GM19455 (cell line): ENCODE data around the gene LALBA.
"Not testable (repeated sequence)": the region's sequence is repeated elsewhere in the genome, so short reads cannot be mapped to it uniquely, and the experiment has no call there.

Source experiments
- ATAC-seq: cut with Tn5 transposase; IDR thresholded peaks from one replicate; pipeline ENCODE4 v1.9.1; 2021; ENCODE audit not compliant: unreplicated experiment

Gene LALBA

DNA sequence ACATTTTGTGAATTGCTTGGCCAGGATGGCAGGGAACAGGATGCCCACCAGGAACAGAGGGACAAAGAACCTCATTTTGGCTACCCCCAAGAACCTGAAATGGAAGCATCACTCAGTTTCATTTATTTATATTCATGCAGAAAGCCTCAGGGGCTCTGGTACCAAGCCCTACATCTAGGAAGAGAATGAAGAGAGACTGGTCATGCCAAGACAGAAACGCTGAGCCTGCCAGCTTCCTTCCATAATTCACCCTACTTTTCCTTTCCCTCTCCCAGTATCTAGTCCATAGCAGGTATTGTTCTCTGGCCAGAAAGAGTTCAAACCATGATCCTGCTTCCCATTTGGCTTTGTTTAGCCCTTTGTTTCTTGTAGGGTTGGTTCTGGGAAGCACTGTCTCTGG, at the start of gene LALBA:
LALBA (minus strand) TSS at position 101 of the 400 bp plus-strand sequence; CDS start at position 75, 26 bp downstream.
- no peak for ATAC-seq

DNA sequence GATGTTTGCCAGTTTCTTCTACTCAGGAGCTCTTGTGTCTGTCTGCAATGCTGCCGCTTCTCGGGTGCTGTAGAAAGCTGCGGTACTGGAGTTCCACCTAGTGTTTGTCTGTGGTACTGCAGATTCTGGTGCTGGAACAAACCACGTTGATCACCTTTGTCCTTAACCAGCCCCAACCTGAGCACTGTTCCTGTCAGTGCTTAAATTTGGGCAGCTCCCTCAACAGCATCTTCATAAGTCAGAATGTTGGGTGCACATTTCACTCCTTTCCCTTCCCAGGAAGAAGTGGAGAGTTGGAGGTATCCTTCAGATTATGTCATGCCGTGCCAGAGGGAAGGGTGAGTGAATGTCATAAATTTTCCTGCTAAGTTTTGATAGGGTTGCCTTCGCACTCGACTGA, 48.7 kb upstream of the LALBA start:
- ATAC-seq = peak; percentile 55

DNA sequence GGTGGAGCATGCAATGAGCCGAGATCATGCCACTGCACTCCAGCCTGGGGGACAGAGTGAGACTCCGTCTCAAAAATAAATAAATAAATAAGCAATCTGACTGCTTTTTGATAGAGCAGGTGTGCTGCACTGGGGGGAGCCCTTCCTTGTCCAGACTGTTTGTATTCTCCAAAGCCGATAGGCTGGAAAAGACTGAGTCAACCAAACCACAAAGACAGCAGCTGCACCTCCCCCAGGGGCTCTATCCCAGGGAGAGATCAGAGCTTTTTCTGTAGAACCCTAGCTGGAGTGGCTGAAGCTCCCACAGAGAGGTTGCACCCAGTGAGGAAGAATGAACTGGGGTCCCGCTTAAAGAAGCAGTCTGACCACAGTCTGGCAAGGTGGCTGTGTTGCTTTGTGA, 45.8 kb upstream of the LALBA start:
- ATAC-seq = no peak

DNA sequence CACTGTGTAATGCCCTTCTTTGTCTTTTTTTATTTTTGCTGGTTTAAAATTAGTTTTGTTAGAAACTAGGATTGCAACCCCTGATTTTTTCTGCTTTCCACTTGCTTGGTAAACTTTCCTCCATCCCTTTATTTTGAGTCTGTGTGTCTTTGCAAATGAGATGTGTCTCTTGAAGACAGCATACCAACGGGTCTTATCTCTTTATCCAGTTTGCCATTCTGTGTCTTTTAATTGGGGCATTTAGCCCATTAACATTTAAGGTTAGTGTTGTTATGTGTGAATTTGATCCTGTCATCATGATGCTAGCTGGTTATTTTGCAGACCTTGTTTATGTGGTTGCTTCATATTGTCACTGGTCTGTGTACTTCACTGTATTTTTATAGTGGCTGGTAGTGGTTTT, 43.5 kb upstream of the LALBA start:
- ATAC-seq = no peak

DNA sequence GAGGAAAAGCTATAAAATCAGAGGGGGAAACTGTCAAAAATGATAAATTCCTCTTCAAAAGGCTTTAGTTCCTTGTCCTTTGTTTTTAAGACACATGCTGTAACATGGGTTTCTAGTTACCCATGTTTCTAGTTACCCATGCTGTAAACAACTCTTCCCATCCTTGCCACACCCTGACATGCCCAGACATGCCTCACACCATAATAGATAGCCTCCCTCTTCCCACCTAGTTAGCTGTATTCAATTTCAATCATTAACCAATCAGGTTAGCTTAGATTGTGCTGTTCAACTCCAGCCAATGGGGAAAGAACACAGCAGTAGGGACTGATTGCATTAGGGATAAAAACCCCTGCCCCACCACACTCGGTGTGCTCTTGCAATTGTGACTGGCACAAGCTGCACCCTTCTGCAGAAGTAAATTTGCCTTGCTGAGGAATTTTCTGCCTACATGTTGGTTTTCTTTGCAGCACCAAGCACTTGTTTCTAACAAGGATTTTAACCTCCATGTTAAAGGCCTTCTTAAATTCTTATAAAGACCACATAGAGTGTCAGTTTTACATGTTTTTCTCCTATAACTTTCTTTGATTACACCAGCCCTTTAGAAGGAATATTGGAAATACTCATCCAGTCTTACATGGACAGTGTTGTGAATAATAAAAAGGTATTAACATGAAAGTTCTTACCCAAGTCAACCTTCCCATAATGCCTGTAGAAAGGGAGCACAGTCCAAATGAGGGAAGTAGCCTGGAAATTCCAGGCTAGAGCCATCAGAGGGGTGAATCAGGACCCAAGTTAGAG, 32.5 kb upstream of the LALBA start:
- no peak for ATAC-seq

DNA sequence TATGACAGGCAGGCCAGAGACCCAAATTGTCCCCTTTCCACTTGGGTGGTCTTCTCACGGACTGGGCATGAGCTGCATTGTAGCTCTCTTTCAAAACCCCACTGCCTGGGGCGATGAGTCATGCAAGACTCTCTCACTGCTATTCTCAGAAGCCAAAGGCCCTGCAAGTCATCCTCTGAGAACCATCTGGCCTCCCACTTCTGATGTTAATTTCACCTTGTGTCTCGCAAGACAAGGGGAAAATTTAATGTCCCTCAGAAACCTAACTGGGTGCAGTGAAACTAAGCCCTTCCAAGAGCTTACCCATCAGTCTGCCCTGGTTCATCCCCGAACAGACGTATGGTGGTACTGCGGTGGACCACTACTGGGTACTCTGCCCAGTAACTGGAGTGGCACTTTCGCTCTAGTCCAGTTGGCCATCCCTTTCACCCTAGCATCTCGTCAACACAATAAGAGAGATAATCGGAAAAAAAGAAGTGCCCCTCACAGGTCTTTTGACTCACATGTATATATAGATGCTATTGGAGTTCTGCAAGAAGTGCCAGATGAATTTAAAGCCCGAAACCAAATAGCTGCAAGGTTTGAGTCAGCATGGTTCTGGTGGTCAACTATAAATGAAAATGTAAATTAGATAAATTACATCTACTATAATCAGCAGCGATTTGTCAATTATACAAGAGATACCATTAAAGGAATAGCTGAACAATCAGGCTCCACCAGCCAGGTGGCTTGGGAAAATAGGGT, 31.3 kb upstream of the LALBA start:
- ATAC-seq = peak; percentile 82

DNA sequence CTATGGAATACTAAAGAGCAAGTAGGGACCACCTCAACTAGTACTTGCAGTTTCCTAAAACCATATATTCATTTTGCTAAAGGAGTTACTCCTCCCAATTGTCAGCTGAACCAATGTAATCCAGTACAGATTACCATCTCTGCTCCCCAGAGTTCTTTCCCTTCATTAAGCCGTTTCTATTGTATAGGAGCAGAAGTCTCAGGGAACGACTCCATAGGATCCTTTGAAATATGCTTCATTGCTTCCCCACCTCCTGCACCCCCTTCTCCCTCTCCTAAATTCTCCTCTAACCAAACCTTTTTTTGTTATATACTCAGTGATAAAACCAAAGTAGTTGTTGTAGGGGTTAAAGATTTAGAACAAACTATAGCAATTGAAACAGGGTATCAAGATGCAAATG, 30.7 kb upstream of the LALBA start:
- ATAC-seq = no peak

DNA sequence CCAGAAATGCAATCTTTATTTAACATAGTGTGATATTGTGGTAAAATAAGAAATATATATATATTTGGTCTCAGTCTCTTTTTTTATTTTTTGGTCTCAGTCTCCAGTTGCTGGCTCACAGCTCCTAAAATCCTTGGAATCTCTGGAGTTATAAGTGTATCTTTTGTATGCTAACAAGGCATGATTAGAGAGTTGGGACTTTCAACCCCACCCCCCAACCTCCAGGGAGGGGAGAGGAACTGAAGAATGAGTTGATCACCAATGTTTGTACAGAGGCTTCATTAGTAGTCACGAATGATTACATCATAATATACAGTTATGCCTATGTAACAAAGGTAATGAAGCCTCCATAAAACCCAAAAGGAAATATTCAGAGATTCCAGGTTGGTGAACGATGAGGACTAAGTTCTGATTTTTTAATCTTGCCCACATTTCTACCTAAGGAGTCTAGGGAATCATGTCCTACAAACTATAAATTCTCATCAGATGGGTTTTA, 22.8 kb upstream of the LALBA start:
- no peak for ATAC-seq

DNA sequence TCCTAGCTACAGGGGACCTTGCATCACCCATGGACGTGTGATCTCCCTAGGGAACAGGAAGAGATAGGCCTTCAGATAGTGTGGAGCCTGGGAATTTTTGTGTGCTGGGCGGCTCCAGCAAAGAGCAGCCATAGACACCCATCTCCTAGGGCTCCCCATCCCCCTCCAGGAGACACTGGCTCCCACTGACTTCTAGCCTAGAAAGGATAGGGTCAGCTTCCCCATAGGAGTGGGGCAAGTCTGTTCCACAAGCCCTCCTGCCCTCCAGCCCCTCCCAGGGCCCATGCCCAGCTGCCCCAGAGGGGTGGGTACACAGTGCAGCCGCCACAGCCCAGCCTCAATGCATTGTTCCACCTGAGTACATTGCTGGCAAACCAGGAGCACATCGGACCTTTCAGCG, 16.5 kb upstream of the LALBA start:
- no peak for ATAC-seq

DNA sequence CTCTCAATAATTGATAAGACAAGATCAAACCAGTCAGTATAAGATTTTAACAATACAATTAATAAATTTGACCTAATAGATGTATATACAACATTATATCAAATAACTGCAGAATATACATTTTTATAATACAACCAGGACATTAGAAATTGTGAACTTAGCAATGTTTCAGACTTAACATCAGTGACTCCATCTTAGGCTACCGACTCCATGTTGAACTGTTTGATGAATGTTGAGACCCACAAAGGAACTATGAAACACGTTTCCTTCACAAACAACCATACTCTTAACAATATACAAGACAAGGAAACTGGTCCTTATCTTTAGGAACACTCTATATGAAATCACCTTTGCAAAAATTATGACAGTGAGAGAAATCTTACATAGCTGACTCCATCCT, 13.9 kb upstream of the LALBA start:
- ATAC-seq = no peak

DNA sequence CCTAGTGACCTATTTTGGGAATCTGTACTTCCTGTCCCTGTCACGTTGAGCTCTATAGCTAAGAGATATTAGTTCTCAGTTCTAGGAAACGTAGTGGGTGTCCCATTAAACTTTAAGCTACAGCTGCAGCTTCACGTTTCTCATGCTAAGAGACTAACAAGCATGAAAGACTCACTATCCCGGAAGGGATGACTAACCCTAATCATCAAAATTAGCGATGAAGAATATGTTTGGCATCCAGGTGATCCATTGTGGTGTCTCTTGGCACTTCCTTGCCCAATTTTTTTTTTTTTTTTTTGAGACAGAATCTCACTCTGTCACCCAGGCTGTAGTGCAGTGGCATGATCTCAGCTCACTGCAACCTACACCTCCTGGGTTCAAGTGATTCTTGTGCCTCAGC, 11.0 kb upstream of the LALBA start:
- ATAC-seq = no peak

DNA sequence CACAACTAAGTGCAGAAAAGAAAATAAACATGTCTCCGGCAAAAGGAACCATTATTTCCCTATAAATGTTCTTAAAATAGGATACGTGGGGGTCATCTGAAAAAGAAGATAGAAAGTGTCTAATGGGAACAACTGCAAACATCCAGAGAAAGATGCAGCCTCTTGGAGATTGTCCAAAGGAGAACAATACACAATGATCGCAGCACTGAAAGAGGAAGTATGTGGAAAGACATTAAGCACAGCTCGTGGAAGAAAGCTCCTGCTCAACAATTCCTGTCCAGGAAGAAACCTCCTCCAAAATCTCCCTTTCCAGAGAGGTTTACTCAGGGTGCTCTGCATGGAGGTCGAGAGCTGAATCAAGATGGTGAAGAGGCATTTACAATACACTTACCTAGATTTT, 2.5 kb upstream of the LALBA start:
- ATAC-seq = no peak

DNA sequence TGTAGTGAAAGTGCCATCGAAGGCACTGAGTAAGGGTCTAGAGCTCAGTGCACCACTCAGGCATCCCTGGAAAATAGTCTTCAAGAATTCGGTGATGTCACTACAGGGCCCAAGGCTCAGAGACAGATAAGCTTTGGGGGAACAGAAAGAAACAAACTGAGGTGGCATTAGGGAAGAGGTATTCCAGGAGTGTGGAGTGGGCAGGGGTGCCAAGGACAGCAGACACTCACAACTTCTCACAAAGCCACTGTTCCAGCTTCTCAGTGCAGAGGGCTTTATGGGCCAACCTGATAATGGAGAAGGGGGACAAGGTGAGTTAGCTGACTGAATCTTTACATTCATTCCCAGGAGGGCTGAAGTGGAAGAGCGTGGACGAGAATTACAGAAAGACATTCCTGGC, 2.1 kb downstream of the LALBA start:
- no peak for ATAC-seq

DNA sequence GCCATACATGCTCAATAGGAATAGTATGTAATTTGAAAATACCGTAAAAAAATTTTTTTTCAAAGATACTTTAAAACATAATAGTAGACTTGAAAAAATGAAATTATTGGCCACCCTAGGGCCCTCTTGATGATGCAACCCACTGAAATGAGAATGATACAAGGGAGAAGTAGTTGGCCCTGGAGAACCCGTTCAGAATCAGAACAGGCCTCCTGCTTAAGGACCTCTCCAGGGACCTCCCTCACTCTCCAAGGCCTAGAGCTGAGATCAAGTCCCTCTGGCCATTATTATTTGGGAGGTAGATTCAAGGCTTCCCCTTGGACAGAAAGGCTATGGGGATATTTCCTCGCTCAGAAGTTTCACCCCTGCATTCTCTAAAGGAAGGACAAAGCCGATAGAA, 11.9 kb downstream of the LALBA start:
- no peak for ATAC-seq

DNA sequence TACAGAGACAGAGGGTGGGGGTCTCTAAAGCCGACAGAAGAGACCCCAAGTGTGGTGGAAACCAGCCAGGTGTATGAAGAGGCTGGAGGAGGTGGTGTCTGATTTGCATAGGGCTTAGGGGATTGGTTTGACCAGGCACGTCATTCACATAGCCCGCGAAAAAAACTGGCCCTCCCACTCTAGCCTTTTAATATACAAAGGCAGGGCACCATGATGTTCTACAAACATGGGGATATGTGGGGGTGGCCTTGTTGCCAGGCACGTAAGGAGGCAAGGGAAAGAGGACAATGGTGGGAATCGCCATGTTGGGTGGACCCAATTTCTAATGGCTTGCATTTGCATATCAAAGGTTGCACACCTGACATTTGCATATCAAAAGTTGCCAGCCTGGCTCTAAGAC, 13.2 kb downstream of the LALBA start:
- no peak for ATAC-seq

DNA sequence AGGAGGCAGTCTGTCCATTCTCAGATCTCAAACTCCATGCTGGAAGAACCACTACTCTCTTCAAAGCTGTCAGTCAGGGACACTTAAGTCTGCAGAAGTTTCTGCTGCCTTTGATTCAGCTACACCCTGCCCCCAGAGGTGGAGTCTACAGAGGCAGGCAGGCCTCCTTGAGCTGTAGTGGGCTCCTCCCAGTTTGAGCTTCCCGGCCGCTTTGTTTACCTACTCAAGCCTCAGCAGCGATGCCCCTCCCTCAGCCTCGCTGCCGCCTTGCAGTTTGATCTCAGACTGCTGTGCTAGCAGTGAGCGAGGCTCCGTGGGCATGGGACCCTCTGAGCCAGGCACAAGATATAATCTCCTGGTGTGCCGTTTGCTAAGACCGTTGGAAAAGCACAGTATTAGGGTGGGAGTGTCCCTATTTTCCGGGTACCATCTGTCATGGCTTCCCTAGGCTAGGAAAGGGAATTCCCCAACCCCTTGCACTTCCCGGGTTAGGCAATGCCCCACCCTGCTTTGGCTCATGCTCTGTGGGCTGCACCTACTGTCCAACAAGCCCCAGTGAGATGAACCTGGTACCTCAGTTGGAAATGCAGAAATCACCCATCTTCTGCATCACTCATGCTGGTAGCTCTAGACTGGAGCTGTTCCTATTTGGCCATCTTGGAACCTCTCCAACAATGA, 16.0 kb downstream of the LALBA start:
- not testable (repeated sequence) for ATAC-seq

DNA sequence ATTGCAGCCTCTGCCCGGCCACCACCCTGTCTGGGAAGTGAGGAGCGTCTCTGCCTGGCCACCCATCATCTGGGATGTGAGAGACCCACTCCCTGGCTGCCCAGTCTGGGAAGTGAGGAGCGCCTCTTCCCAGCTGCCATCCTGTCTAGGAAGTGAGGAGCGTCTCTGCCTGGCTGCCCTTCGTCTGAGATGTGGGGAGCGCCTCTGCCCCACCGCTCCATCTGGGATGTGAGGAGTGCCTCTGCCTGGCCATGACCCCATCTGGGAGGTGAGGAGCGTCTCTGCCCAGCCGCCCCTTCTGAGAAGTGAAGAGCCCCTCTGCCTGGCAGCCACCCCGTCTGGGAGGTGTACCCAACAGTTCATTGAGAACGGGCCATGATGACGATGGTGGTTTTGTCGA, 18.2 kb downstream of the LALBA start:
- ATAC-seq = not testable (repeated sequence)

DNA sequence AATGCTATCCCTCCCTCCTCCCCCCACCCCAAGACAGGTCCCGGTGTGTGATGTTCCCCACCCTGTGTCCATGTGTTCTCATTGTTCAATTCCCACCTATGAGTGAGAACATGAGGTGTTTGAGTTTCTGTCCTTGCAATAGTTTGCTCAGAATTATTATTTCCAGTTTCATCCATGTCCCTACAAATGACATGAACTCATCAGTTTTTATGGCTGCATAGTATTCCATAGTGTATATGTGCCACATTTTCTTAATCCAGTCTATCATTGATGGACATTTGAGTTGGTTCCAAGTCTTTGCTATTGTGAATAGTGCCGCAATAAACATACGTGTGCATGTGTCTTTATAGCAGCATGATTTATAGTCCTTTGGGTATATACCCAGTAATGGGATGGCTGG, 22.8 kb downstream of the LALBA start:
- ATAC-seq = not testable (repeated sequence)

DNA sequence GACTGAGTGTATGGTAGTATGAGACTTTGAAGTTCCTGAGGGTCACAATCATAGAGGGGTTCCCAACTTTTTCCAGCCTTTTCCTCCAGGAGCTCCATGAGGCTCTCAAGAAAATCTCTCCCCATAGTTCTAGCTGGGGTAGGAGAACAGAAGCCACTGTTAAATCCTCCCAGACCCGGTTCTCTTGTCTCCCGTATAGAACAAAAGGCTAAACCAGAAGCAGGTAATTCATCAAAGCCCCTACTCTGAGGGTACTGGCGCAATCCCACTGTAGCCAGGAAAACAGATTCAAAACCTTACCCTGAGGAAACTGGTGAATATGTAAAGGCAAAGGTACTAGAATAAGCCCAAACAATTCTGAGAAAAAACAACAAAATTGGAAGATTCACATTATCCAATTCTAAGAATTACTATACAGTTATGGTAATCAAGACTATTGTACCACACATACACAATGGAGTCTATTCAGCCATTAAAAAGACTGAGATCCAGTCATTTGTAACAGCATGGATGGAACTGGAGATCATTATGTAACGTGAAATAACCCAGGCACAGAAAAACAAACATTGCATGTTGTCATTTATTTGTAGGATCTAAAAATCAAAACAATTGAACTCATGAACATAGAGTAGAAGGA, 23.9 kb downstream of the LALBA start:
- ATAC-seq = no peak

DNA sequence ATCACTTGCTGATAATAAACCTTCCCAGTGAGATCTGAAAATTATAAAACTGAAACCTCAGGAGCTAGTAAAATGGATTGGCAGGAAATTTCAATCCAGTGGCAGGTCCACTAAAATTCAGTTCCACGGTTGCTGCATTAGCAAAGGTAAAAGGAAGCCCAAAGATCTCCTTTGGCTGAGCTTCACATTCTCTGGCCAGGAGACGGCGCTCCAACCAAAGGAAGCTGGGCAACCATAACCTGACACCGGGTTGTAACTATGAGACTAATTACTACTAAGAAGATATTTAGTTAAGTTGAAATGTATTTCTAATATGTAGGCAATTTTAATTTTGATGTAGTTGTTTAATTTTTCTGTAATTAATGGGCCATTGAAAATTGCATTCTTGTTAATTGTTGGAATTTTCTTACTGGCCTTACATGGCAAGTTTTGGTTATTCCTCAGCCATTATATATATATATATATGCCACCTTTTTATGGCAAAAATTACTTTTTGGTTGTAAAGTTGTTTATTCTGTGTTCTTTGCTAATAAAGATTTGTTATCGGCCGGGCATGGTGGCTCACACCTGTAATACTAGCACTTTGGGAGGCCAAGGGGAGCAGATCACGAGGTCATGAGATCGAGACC, 27.4 kb downstream of the LALBA start:
- no peak for ATAC-seq

DNA sequence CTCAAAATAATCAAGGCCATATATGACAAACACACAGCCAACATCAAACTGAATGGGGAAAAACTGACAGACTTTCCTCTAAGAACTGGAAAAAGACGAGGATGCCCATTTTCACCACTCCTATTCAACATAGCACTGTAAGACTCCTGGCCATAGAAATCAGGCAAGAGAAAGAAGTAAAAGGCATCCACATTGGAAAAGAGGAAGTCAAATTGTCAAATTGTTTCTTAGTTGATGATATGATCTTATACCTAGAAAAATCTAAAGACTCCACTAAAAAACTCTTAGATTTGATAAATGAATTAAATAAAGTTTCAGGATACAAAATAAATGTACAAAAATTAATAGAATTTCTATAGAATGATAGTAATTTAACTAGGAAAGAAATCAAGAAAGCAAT, 33.2 kb downstream of the LALBA start:
- ATAC-seq = no peak
